Fibroblast of lung (primary cell): ENCODE data around the gene BAZ2B. TPM values are rescaled to one million over a fixed set of nuclear protein-coding genes. Genes with fewer than 3 reads are reported as not detected.

Experiments used
- DNase-seq, 2 donors: peaks; one replicate each; pipeline versions ENCODE4 v3.0.0 to v3.0.0-alpha.2; 2010; ENCODE audit warnings: low read depth in 2 of 2
- H2AFZ ChIP-seq: 2 replicates; pipeline ENCODE4 v1.5.1; 2012; ENCODE audit warnings: low read length, control low read depth, inconsistent platforms
- H3K27ac ChIP-seq: 2 replicates; pipeline ENCODE4 v1.5.1; 2011; ENCODE audit warnings: low read length, control low read depth; ENCODE audit not compliant: insufficient read depth
- H3K27me3 ChIP-seq: 2 replicates; pipeline ENCODE4 v1.5.1; 2011; ENCODE audit warnings: mild to moderate bottlenecking, low read length; ENCODE audit not compliant: control insufficient read depth, insufficient read depth
- H3K36me3 ChIP-seq: 2 replicates; pipeline ENCODE4 v1.5.1; 2011; ENCODE audit warnings: low read length; ENCODE audit not compliant: control insufficient read depth, insufficient read depth
- H3K4me1 ChIP-seq: 2 replicates; pipeline ENCODE4 v1.5.1; 2011; ENCODE audit warnings: low read length; ENCODE audit not compliant: control insufficient read depth, insufficient read depth; ENCODE audit errors: extremely low read depth
- H3K4me2 ChIP-seq: 2 replicates; pipeline ENCODE4 v1.5.1; 2011; ENCODE audit warnings: low read length, control low read depth; ENCODE audit not compliant: insufficient read depth; ENCODE audit errors: extremely low read depth
- H3K4me3 ChIP-seq, 4 experiments: fragments of 200-600 bp in 1 of 4; sonication (generic) in 1 of 4; replicated peaks in 1 of 4; 2 replicates each; pipeline ENCODE4 v1.5.1; 2011 to 2016; ENCODE audit warnings: low read length in 4 of 4, low read depth in 3 of 4, mild to moderate bottlenecking in 3 of 4, control low read depth in 2 of 4, inconsistent platforms in 1 of 4, mixed read lengths in 1 of 4; ENCODE audit not compliant: insufficient read depth in 1 of 4; ENCODE audit errors: control extremely low read depth in 1 of 4
- H3K79me2 ChIP-seq: 2 replicates; pipeline ENCODE4 v1.5.1; 2012; ENCODE audit warnings: mild to moderate bottlenecking, low read length, inconsistent platforms; ENCODE audit not compliant: control insufficient read depth, insufficient read depth
- H3K9ac ChIP-seq: 2 replicates; pipeline ENCODE4 v1.5.1; 2011; ENCODE audit warnings: mild to moderate bottlenecking, low read length, control low read depth; ENCODE audit not compliant: insufficient read depth
- H3K9me3 ChIP-seq: 2 replicates; pipeline ENCODE4 v1.5.1; 2012; ENCODE audit warnings: low read depth, low read length; ENCODE audit not compliant: control insufficient read depth, insufficient read depth
- H4K20me1 ChIP-seq: 2 replicates; pipeline ENCODE4 v1.5.1; 2011; ENCODE audit warnings: low read length; ENCODE audit not compliant: control insufficient read depth, insufficient read depth; ENCODE audit errors: extremely low read depth
- EZH2 ChIP-seq: IDR thresholded peaks from 2 replicates; pipeline ENCODE4 v1.5.1; 2012; ENCODE audit warnings: low read length, control low read depth, mild to moderate bottlenecking; ENCODE audit errors: missing control alignments
- polyA plus RNA-seq, 2 donors: library from polyadenylated mRNA; depleted of rRNA in 1 of 2; stranded (reverse) in 1 of 2; unstranded in 1 of 2; fragments of >200 nt; gene quantifications; 2 replicates each; pipeline ENCODE4 v1.2.1, GENCODE V29; 2011 to 2012; ENCODE audit warnings: missing spikeins in 1 of 2
- total RNA-seq: library from RNA; depleted of rRNA; stranded (reverse); fragments of >200 nt; gene quantifications from 2 replicates; pipeline ENCODE4 v1.2.1, GENCODE V29; 2014
- TF ChIP-seq, protein P1 (sequence below), 2 donors: IDR thresholded peaks in 1 of 2; conservative IDR thresholded peaks in 1 of 2; 1 replicate in 1 of 2; 2 replicates in 1 of 2; pipeline ENCODE4 v1.5.1; 2011 to 2012; ENCODE audit warnings: low read length in 2 of 2, control low read depth in 1 of 2, inconsistent platforms in 1 of 2, low read depth in 1 of 2, mild to moderate bottlenecking in 1 of 2

Gene BAZ2B
- total and polyA plus RNA-seq, 2 donors (not counting 1 experiment from before 2014, with no cell fraction given) = 28.0 to 61.8 TPM

- no peak overlapping the region for H3K9ac ChIP-seq
- H3K27ac ChIP-seq = no peak overlapping the region
- H4K20me1 ChIP-seq = no peaks in the 10 kb centered on the region
- TF ChIP-seq, protein P1, sequence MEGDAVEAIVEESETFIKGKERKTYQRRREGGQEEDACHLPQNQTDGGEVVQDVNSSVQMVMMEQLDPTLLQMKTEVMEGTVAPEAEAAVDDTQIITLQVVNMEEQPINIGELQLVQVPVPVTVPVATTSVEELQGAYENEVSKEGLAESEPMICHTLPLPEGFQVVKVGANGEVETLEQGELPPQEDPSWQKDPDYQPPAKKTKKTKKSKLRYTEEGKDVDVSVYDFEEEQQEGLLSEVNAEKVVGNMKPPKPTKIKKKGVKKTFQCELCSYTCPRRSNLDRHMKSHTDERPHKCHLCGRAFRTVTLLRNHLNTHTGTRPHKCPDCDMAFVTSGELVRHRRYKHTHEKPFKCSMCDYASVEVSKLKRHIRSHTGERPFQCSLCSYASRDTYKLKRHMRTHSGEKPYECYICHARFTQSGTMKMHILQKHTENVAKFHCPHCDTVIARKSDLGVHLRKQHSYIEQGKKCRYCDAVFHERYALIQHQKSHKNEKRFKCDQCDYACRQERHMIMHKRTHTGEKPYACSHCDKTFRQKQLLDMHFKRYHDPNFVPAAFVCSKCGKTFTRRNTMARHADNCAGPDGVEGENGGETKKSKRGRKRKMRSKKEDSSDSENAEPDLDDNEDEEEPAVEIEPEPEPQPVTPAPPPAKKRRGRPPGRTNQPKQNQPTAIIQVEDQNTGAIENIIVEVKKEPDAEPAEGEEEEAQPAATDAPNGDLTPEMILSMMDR (conservative IDR thresholded peaks at IDR 0.05 in 1 of 2, IDR thresholded peaks at IDR 0.05 in 1 of 2; ENCODE audit: low read depth in 1 of 2, low read length in 2 of 2) = no peak
- TF ChIP-seq EZH2 = no peak
- no peak overlapping the region for H3K4me2 ChIP-seq
- no peaks in the 10 kb centered on the region for H3K36me3 ChIP-seq
- H3K9me3 ChIP-seq = no peaks in the 10 kb centered on the region
- H3K4me1 ChIP-seq = no peaks in the 10 kb centered on the region
- H3K4me3 ChIP-seq = no peak overlapping the region
- H3K27me3 ChIP-seq = no peaks in the 10 kb centered on the region
- no peak overlapping the region for H2AFZ ChIP-seq
- no peaks in the 10 kb centered on the region for H3K79me2 ChIP-seq
- DNase-seq = peak; percentile 34 to 42
These were observed 23.8 kb upstream of the BAZ2B start for GRCh38 chr2:159640176-159640575.

DNA sequence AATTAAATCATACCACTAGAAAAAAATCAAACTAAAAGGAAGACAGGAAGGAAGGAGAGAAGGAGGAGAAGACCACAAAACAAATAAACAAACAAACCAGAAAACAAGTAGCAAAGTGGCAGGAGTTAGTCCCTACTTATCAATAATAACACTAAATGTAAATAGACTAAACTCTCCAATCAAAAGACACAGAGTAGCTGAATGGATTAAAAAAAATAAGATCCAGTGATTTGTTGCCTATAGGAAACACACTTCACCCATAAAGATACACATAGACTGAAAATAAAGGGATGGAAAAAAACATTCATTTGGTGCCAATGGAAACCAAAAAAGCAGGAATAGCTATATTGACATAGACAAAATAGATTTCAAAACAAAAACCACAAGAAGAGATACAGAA, 23.4 kb upstream of the BAZ2B start:
- TF ChIP-seq, protein P1 (conservative IDR thresholded peaks at IDR 0.05 in 1 of 2, IDR thresholded peaks at IDR 0.05 in 1 of 2; ENCODE audit: low read depth in 1 of 2, low read length in 2 of 2) = no peak
- no peak for TF ChIP-seq EZH2
- H4K20me1 ChIP-seq = no peaks in the 10 kb centered on the region
- H2AFZ ChIP-seq = no peak overlapping the region
- no peak overlapping the region for H3K27ac ChIP-seq
- H3K4me1 ChIP-seq = no peaks in the 10 kb centered on the region
- H3K4me3 ChIP-seq = no peak overlapping the region
- no peaks in the 10 kb centered on the region for H3K79me2 ChIP-seq
- H3K4me2 ChIP-seq = no peak overlapping the region
- H3K36me3 ChIP-seq = no peaks in the 10 kb centered on the region
- H3K9ac ChIP-seq = no peak overlapping the region
- no peak for DNase-seq
- no peaks in the 10 kb centered on the region for H3K9me3 ChIP-seq
- no peaks in the 10 kb centered on the region for H3K27me3 ChIP-seq

GRCh38 chr2:159639071-159639470, 22.7 kb upstream of the BAZ2B start:
- H3K4me3 ChIP-seq = no peak overlapping the region
- TF ChIP-seq EZH2 = no peak
- TF ChIP-seq, protein P1 (conservative IDR thresholded peaks at IDR 0.05 in 1 of 2, IDR thresholded peaks at IDR 0.05 in 1 of 2; ENCODE audit: low read depth in 1 of 2, low read length in 2 of 2) = no peak
- H3K4me2 ChIP-seq = no peak overlapping the region
- H3K4me1 ChIP-seq = no peaks in the 10 kb centered on the region
- H3K36me3 ChIP-seq = no peaks in the 10 kb centered on the region
- no peaks in the 10 kb centered on the region for H3K79me2 ChIP-seq
- DNase-seq = no peak
- H3K9ac ChIP-seq = no peak overlapping the region
- H3K27ac ChIP-seq = no peak overlapping the region
- no peaks in the 10 kb centered on the region for H4K20me1 ChIP-seq
- H3K9me3 ChIP-seq = no peaks in the 10 kb centered on the region
- H3K27me3 ChIP-seq = no peaks in the 10 kb centered on the region
- H2AFZ ChIP-seq = no peak overlapping the region
